Effector CD8-positive, alpha-beta T cell (primary cell): ENCODE results near the gene FERMT1.
"Not testable (repeated sequence)": the region's sequence is repeated elsewhere in the genome, so short reads cannot be mapped to it uniquely, and the experiment has no call there.

Source experiments
- DNase-seq: peaks from one replicate; lab custom pipeline; 2025; lab: John Stamatoyannopoulos, UW

The FERMT1 gene

DNA sequence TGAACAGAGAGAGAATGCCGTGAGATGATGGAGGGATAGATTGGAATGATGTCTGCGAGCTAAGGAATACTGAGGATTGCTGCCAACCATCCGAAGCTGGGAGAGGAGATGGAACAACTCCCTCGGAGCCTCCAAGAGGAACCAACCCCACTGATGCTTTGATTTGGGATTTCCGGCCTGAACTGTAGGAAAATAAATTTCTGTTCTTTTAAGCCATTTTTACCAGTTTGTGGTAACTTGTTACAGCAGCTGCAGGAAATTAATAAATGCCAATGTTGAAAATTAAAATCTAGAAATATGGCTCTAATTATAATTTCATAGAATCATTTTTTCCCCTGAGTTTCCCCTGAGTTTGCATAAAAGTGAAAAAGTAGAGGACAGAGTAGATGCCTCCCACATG is 83.1 kb downstream of the FERMT1 start:
- DNase-seq, result no peak

GRCh38 chr20:6038256-6038655 is 84.6 kb downstream of the FERMT1 start:
- no peak for DNase-seq

GRCh38 chr20:6037082-6037481 is 85.7 kb downstream of the FERMT1 start:
- no peak for DNase-seq

DNA sequence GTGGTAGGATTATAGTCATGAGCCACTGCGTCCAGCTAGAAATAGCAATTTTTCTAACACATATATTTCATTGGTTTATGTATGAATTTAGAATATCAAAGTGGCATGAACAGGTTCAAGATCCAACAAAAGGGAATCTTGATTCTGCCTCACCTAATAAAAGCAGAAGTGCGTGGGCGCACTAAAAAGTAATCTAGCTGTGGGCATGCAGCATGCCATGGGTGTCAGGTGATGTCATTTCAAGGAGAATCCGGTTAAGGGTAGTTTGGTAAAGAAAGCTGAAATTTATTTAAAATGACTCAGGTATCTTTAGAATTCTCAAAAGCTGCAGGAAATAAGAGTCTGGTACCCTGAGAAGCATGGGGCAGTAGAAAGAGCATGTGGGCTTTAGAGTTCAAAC is 86.6 kb downstream of the FERMT1 start:
- no peak for DNase-seq

- no peak for DNase-seq
Observed at GRCh38 chr20:6034134-6034969, 88.5 kb downstream of the FERMT1 start.

- DNase-seq, result not testable (repeated sequence)
Observed at GRCh38 chr20:6032907-6033306, 89.9 kb downstream of the FERMT1 start.

- no peak for DNase-seq
Observed at GRCh38 chr20:6030453-6031080, 92.3 kb downstream of the FERMT1 start.

GRCh38 chr20:6029538-6029937 is 93.3 kb downstream of the FERMT1 start:
- DNase-seq, result no peak

DNA sequence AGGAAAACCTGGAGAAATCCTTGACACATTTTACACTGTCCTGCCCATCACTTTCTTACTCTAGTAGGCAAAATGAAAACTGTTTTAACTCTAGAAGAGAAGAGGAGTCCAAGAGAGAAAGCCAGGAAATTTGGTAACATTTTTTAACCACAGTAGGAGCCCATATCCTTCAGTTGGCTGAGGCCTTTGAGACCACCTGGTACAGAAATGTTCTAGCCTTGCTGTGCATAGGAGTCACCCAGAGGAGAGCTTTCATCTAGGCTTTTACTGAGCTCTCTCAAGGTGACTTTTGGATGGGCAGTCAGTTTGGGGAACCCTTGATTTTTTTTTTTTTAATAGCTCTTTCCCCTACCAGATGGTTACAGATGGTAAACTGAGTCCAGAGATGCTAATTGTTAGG is 94.0 kb downstream of the FERMT1 start:
- DNase-seq, result no peak

- DNase-seq, result no peak
Observed at GRCh38 chr20:6026051-6026450, 96.8 kb downstream of the FERMT1 start.
